ENCODE results near the gene SCN5A.

GRCh38 chr3:38618343-38618742, 31.1 kb downstream of the SCN5A start:
- TF ChIP-seq CTCF (IDR thresholded peaks at IDR 0.05; ENCODE audit: low read depth, low read length): no peak
- no peak for TF ChIP-seq EZH2phosphoT487 (IDR thresholded peaks at IDR 0.05; ENCODE audit: low read depth)

Measured in OCI-LY3 (cell line).